OCI-LY3 (cell line): ENCODE measurements around the gene RPL13.

Experiments used
- H2AFZ ChIP-seq: fragments of 200-600, 300-600 bp; shearing (Covaris generic); 2 replicates; pipeline ENCODE4 v1.6.0; 2014; ENCODE audit warnings: antibody characterized with exemption, low read depth, low read length
- H3K27ac ChIP-seq: fragments of 200-600, 300-600 bp; sonication (generic); 2 replicates; pipeline ENCODE4 v1.5.1; 2014; ENCODE audit warnings: mild to moderate bottlenecking, low read length, moderate library complexity, mixed read lengths
- H3K27me3 ChIP-seq: fragments of 200-600, 300-600 bp; sonication (generic); 2 replicates; pipeline ENCODE4 v1.6.1; 2014; ENCODE audit warnings: low read depth, low read length, mixed read lengths
- H3K36me3 ChIP-seq: fragments of 200-600, 300-600 bp; sonication (generic); replicated peaks from 2 replicates; pipeline ENCODE3; 2014; ENCODE audit warnings: low read depth, low read length, mixed read lengths
- H3K4me1 ChIP-seq: fragments of 300-600, 200-600 bp; sonication (generic); 2 replicates; pipeline ENCODE4 v1.6.1; 2014; ENCODE audit warnings: low read length, mixed read lengths
- H3K4me2 ChIP-seq: fragments of 200-600, 300-600 bp; sonication (generic); 2 replicates; pipeline ENCODE4 v1.6.1; 2014; ENCODE audit warnings: low read length, mixed read lengths
- H3K4me3 ChIP-seq: fragments of 300-600, 200-600 bp; sonication (generic); 2 replicates; pipeline ENCODE4 v1.5.1; 2014; ENCODE audit warnings: antibody characterized with exemption, mild to moderate bottlenecking, low read length, moderate library complexity
- H3K79me2 ChIP-seq: fragments of 300-600, 200-600 bp; shearing (Covaris generic); 2 replicates; pipeline ENCODE4 v1.6.1; 2014; ENCODE audit warnings: mild to moderate bottlenecking, low read length, mixed read lengths
- H3K9ac ChIP-seq: fragments of 300-600, 200-600 bp; shearing (Covaris generic); 2 replicates; pipeline ENCODE4 v1.6.0; 2014; ENCODE audit warnings: mild to moderate bottlenecking, low read length, moderate library complexity
- H3K9me3 ChIP-seq: fragments of 200-600, 300-600 bp; shearing (Covaris generic); 2 replicates; pipeline ENCODE4 v1.6.1; 2014; ENCODE audit warnings: low read length, mixed read lengths; ENCODE audit not compliant: insufficient read depth
- H4K20me1 ChIP-seq: fragments of 200-600, 300-600 bp; sonication (generic); 2 replicates; pipeline ENCODE4 v1.6.1; 2016; ENCODE audit warnings: low read length, mixed read lengths; ENCODE audit not compliant: insufficient read depth
- CTCF ChIP-seq: fragments of 200-600, 300-600 bp; sonication (generic); IDR thresholded peaks from 2 replicates; pipeline ENCODE4 v1.5.1; 2014; ENCODE audit warnings: antibody characterized with exemption, low read length, low read depth
- EZH2phosphoT487 ChIP-seq: fragments of 200-600 bp; shearing (Covaris generic); IDR thresholded peaks from 2 replicates; pipeline ENCODE4 v1.6.1; 2018; ENCODE audit warnings: antibody characterized with exemption, mixed run types, low read depth

Gene RPL13

GRCh38 chr16:89571636-89572035 is 11.2 kb downstream of the RPL13 start:
- H3K36me3 ChIP-seq: no peaks in the 10 kb centered on the region
- no peak overlapping the region for H3K4me2 ChIP-seq
- TF ChIP-seq CTCF (no peak), EZH2phosphoT487 (no peak)
- no peaks in the 10 kb centered on the region for H3K27me3 ChIP-seq
- no peak overlapping the region for H3K4me3 ChIP-seq
- peaks cover 15% of the 10 kb centered on the region for H3K79me2 ChIP-seq
- H3K4me1 ChIP-seq: peaks cover 13% of the 10 kb centered on the region
- H2AFZ ChIP-seq: no peak overlapping the region
- H3K9ac ChIP-seq: no peak overlapping the region
- H3K9me3 ChIP-seq: no peaks in the 10 kb centered on the region
- H3K27ac ChIP-seq: no peak overlapping the region
- H4K20me1 ChIP-seq: no peaks in the 10 kb centered on the region

GRCh38 chr16:89572073-89572484 is 11.6 kb downstream of the RPL13 start:
- no peak overlapping the region for H3K9ac ChIP-seq
- no peaks in the 10 kb centered on the region for H3K9me3 ChIP-seq
- no peaks in the 10 kb centered on the region for H3K36me3 ChIP-seq
- H3K79me2 ChIP-seq: peaks cover 19% of the 10 kb centered on the region
- H3K4me2 ChIP-seq: no peak overlapping the region
- no peak overlapping the region for H3K4me3 ChIP-seq
- H4K20me1 ChIP-seq: no peaks in the 10 kb centered on the region
- H3K27me3 ChIP-seq: no peaks in the 10 kb centered on the region
- H2AFZ ChIP-seq: no peak overlapping the region
- TF ChIP-seq CTCF (no peak), EZH2phosphoT487 (no peak)
- H3K4me1 ChIP-seq: peaks cover 13% of the 10 kb centered on the region
- no peak overlapping the region for H3K27ac ChIP-seq

GRCh38 chr16:89572485-89573205 is 12.2 kb downstream of the RPL13 start:
- Histone ChIP-seq H3K27ac (no peak overlapping the region), H3K9ac (no peak overlapping the region), H3K4me1 (peaks cover 13% of the 10 kb centered on the region), H2AFZ (no peak overlapping the region), H3K4me2 (no peak overlapping the region), H3K4me3 (no peak overlapping the region), H4K20me1 (no peaks in the 10 kb centered on the region), H3K27me3 (no peaks in the 10 kb centered on the region), H3K36me3 (no peaks in the 10 kb centered on the region), H3K79me2 (peaks cover 25% of the 10 kb centered on the region), H3K9me3 (no peaks in the 10 kb centered on the region)
- TF ChIP-seq CTCF: no peak
- no peak for TF ChIP-seq EZH2phosphoT487

GRCh38 chr16:89573826-89574680 is 13.6 kb downstream of the RPL13 start:
- Histone ChIP-seq H3K9me3 (no peaks in the 10 kb centered on the region), H3K36me3 (peaks cover 3% of the 10 kb centered on the region), H3K79me2 (peaks cover 25% of the 10 kb centered on the region), H3K27me3 (no peaks in the 10 kb centered on the region), H3K27ac (no peak overlapping the region), H2AFZ (peak overlapping the region; percentile 62; the same call in 1 of the 2 replicates), H4K20me1 (no peaks in the 10 kb centered on the region), H3K4me1 (peaks cover 13% of the 10 kb centered on the region), H3K4me3 (peak overlapping the region; percentile 98), H3K9ac (peak overlapping the region; percentile 84), H3K4me2 (peak overlapping the region; percentile 99)
- TF ChIP-seq EZH2phosphoT487 (no peak), CTCF (no peak)
